NAMALWA (cell line): ENCODE data around the gene PARVB.

Experiments
- DNase-seq: peaks from one replicate; pipeline ENCODE4 v3.0.0-alpha.2; 2015; ENCODE audit warnings: low spot score

PARVB gene

GRCh38 chr22:44136112-44136511, 112.0 kb downstream of the PARVB start:
- DNase-seq, result no peak

GRCh38 chr22:44136786-44137185, 112.7 kb downstream of the PARVB start:
- no peak for DNase-seq

GRCh38 chr22:44137415-44137814, 113.3 kb downstream of the PARVB start:
- no peak for DNase-seq

GRCh38 chr22:44139773-44140172, 115.7 kb downstream of the PARVB start:
- DNase-seq, result no peak

- DNase-seq, result no peak
Measured at GRCh38 chr22:44142421-44143104, 118.5 kb downstream of the PARVB start.

- DNase-seq, result no peak
Measured at GRCh38 chr22:44143105-44143474, 119.0 kb downstream of the PARVB start.

GRCh38 chr22:44143579-44143978, 119.5 kb downstream of the PARVB start:
- DNase-seq, result no peak

GRCh38 chr22:44144046-44144569, 120.0 kb downstream of the PARVB start:
- DNase-seq, result no peak

- no peak for DNase-seq
Measured at GRCh38 chr22:44145544-44145943, 121.4 kb downstream of the PARVB start.

- no peak for DNase-seq
Measured at GRCh38 chr22:44146088-44146861, 122.2 kb downstream of the PARVB start.

- no peak for DNase-seq
Measured at GRCh38 chr22:44147008-44147645, 123.0 kb downstream of the PARVB start.

GRCh38 chr22:44147821-44148574, 123.9 kb downstream of the PARVB start:
- DNase-seq, result no peak

GRCh38 chr22:44151676-44152075, 127.6 kb downstream of the PARVB start:
- DNase-seq, result no peak

- DNase-seq, result no peak
Measured at GRCh38 chr22:44153710-44154109, 129.6 kb downstream of the PARVB start.

GRCh38 chr22:44154436-44154942, 130.4 kb downstream of the PARVB start:
- DNase-seq, result no peak

GRCh38 chr22:44155115-44155514, 131.0 kb downstream of the PARVB start:
- no peak for DNase-seq

- DNase-seq, result no peak
Measured at GRCh38 chr22:44157916-44158618, 134.0 kb downstream of the PARVB start.

- DNase-seq, result no peak
Measured at GRCh38 chr22:44158816-44159215, 134.7 kb downstream of the PARVB start.

GRCh38 chr22:44159221-44159620, 135.1 kb downstream of the PARVB start:
- DNase-seq, result no peak

GRCh38 chr22:44159811-44160210, 135.7 kb downstream of the PARVB start:
- DNase-seq, result no peak

- no peak for DNase-seq
Measured at GRCh38 chr22:44160421-44160820, 136.3 kb downstream of the PARVB start.
